Prostate gland (tissue), 2 donors: Measurements from ENCODE around the gene TOM1L2. TPM values are rescaled to one million over a fixed set of nuclear protein-coding genes. Genes with fewer than 3 reads are reported as not detected.
A peak's percentile ranks its signal among the peaks of the same experiment; 100 is the strongest.

Source experiments
- DNase-seq: peaks from one replicate; pipeline ENCODE4 v3.0.0-alpha.2; 2019; ENCODE audit warnings: low spot score
- H3K27ac ChIP-seq, 2 donors: fragments of 200-600 bp; sonication (generic); 2 replicates each; pipeline ENCODE4 v1.5.1; 2017 to 2019
- H3K27me3 ChIP-seq: fragments of 200-600 bp; sonication (generic); replicated peaks from 2 replicates; pipeline ENCODE4 v1.5.1; 2019; ENCODE audit not compliant: insufficient read depth
- H3K36me3 ChIP-seq, 2 donors: fragments of 200-600 bp; sonication (generic); 1 replicate in 1 of 2; 2 replicates in 1 of 2; pipeline versions ENCODE4 v1.5.1 to v1.8.1; 2017 to 2019
- H3K4me1 ChIP-seq: fragments of 200-600 bp; sonication (generic); replicated peaks from 2 replicates; pipeline ENCODE4 v1.5.1; 2019
- H3K4me3 ChIP-seq, 2 donors: fragments of 200-600 bp; sonication (generic); 2 replicates each; pipeline ENCODE4 v1.5.1; 2017 to 2019
- H3K9me3 ChIP-seq: fragments of 200-600 bp; sonication (generic); 2 replicates; pipeline ENCODE4 v1.5.1; 2017
- POLR2A ChIP-seq: fragments of 450-650 bp; IDR thresholded peaks from one replicate; pipeline ENCODE4 v1.6.1; 2016; ENCODE audit warnings: antibody characterized with exemption, mild to moderate bottlenecking
- POLR2AphosphoS5 ChIP-seq: sonication (generic); formaldehyde crosslinking; IDR thresholded peaks from one replicate; pipeline ENCODE4 v1.6.1; 2017; ENCODE audit warnings: antibody characterized with exemption
- WGBS: methylation state at CpG from one replicate; pipeline ENCODE4 v1.1.5; 2018; 5-methylcytosine and 5-hydroxymethylcytosine counted together
- intact Hi-C: fragments of 100-400 bp; cut with DNase I; formaldehyde crosslinking; loops from one replicate; pipeline ENCODE4 v1.14.2; 2022
- total RNA-seq, 2 donors: library from RNA; depleted of rRNA; stranded (reverse); fragments of >200 nt; gene quantifications; one replicate each; pipeline ENCODE4 v1.1.0, GENCODE V29; 2016
- TF ChIP-seq, protein P1 (sequence below), 4 experiments: fragments of 200-600 bp in 2 of 4; fragments of 450-650 bp in 2 of 4; sonication (generic) in 2 of 4; IDR thresholded peaks; 1 replicate in 3 of 4; 2 replicates in 1 of 4; pipeline ENCODE4 v1.5.1; 2016 to 2019; ENCODE audit warnings: antibody characterized with exemption in 4 of 4, mild to moderate bottlenecking in 2 of 4, moderate library complexity in 2 of 4

TOM1L2 gene
- total RNA-seq, 2 donors from 2014 or later = 162 to 185 TPM

DNA sequence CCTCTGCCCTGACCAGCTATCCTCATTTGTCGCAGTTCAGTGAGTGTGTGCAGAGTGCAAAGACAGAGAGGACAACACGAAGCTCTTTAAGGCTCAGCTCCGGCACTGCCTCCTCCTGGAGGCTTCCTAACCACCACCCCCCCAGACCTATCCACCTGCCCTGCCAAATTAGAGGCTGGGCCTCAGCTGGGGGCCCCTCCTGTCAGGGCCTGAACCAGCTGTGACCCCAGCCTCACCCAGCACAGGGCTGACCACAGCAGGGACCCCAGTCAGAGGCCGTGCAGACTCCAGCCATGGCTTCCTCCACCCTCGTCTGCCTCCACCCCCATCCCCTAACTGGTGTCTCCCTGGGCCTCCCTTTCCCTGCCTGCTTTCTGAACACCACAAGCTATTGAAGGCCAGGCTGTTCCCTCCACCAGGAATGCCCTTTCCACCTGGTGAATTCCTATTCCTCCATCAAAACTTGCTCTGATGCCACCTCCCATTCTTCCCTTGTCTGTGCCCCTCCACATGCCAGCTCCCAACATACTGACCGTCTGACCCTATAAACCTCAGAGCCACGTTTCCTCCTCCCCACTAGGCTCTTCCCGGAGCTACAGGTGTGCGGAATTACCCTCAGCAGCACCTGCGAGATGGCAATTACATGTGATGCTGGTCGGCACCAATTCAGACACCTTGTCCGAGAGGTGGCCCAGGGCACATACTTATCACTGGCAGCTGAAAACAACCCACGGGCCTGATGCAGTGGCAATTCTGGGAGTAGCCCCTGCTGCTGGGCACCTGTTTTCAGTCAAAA lies 144.2 kb downstream of the TOM1L2 start:
- TF ChIP-seq, protein P1, sequence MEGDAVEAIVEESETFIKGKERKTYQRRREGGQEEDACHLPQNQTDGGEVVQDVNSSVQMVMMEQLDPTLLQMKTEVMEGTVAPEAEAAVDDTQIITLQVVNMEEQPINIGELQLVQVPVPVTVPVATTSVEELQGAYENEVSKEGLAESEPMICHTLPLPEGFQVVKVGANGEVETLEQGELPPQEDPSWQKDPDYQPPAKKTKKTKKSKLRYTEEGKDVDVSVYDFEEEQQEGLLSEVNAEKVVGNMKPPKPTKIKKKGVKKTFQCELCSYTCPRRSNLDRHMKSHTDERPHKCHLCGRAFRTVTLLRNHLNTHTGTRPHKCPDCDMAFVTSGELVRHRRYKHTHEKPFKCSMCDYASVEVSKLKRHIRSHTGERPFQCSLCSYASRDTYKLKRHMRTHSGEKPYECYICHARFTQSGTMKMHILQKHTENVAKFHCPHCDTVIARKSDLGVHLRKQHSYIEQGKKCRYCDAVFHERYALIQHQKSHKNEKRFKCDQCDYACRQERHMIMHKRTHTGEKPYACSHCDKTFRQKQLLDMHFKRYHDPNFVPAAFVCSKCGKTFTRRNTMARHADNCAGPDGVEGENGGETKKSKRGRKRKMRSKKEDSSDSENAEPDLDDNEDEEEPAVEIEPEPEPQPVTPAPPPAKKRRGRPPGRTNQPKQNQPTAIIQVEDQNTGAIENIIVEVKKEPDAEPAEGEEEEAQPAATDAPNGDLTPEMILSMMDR (IDR thresholded peaks at IDR 0.05) = no peak
- no peak for TF ChIP-seq POLR2A
- peak overlapping the region in 1 of 2 donors; percentile 94 for H3K27ac ChIP-seq
- no peaks in the 10 kb centered on the region for H3K27me3 ChIP-seq
- intact Hi-C loops = no loop called here
- peaks cover 22% of the 10 kb centered on the region for H3K4me1 ChIP-seq
- no peak for DNase-seq
- WGBS = 79% methylated on average over 13 of the region's 13 CpGs
- no peaks in the 10 kb centered on the region for H3K36me3 ChIP-seq
- H3K9me3 ChIP-seq = no peaks in the 10 kb centered on the region
- H3K4me3 ChIP-seq = no peak overlapping the region

DNA sequence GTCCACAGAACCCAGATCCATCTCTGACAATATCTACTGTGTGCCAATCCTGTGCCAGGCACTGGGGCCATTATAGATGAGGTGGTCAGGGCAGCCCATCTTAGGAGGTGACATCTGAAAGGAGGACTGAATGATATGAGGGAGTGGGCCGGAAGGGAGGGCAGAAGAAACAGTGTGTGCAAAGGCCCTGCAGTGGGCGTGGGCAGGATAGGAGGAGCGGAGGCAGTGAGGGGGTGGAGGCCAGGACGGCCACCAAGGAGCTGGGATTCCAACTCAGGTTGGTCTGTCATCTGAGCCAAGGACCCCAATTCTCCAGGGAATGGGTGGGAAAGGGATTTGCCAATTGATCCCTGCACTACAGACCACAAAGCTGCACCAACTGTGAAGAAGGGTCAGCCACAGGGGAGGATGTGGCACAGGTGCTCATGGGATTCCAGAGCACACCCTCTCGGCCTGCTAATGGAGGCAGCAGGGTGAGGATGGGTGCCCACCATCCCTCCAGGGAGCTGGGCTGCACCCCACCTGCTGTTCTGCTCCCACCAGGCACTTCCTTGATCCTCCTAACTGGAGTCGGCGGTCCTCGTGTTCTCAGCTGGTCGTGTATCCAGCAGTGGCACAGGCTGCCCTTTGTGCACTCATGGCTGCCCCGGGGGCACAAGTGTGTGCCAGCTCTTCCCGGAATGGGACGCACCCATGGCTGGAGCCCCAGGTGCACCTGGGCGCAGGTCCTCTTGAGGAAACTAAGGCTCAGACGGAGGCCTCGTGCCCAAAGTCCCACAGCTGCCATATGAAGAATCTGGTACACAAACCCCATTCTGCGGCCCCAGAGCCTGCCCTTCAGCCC lies 145.0 kb downstream of the TOM1L2 start:
- WGBS = 63% methylated on average over 16 of the region's 16 CpGs
- Histone ChIP-seq H3K4me3 (no peak overlapping the region), H3K27me3 (no peaks in the 10 kb centered on the region), H3K9me3 (no peaks in the 10 kb centered on the region), H3K36me3 (no peaks in the 10 kb centered on the region), H3K4me1 (peaks cover 31% of the 10 kb centered on the region), H3K27ac (peak overlapping the region; percentile 94)
- TF ChIP-seq, protein P1 (IDR thresholded peaks at IDR 0.05) = no peak
- no peak for TF ChIP-seq POLR2A
- TF ChIP-seq POLR2AphosphoS5 = no peak
- DNase-seq = no peak
- intact Hi-C loops = no loop called here

DNA sequence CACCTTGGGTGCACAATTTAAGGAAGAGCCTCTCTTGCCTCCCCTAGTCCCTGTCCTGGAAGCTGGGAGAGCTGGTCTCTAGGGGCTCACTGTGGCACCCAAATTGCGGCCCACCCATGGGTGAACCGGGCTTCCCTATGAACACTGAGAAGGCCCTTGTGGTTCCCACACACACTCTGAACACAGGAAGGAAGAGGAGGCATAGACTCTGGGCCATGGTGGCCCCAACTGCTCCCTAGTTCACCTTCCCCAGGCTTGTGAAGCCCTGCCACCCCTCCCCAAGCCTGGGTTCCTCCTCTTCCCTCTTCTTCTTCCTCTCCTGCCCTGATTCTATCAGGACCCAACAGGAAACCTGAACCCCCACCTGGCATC lies 145.9 kb downstream of the TOM1L2 start:
- no peaks in the 10 kb centered on the region for H3K36me3 ChIP-seq
- intact Hi-C loops = no loop called here
- TF ChIP-seq POLR2A = no peak
- TF ChIP-seq, protein P1 (IDR thresholded peaks at IDR 0.05) = no peak
- TF ChIP-seq POLR2AphosphoS5 = no peak
- no peak for DNase-seq
- no peaks in the 10 kb centered on the region for H3K27me3 ChIP-seq
- peaks cover 38% of the 10 kb centered on the region for H3K4me1 ChIP-seq
- H3K9me3 ChIP-seq = no peaks in the 10 kb centered on the region
- H3K27ac ChIP-seq = peak overlapping the region; percentile 94
- WGBS = 88% methylated on average over 2 of the region's 2 CpGs
- H3K4me3 ChIP-seq = no peak overlapping the region

DNA sequence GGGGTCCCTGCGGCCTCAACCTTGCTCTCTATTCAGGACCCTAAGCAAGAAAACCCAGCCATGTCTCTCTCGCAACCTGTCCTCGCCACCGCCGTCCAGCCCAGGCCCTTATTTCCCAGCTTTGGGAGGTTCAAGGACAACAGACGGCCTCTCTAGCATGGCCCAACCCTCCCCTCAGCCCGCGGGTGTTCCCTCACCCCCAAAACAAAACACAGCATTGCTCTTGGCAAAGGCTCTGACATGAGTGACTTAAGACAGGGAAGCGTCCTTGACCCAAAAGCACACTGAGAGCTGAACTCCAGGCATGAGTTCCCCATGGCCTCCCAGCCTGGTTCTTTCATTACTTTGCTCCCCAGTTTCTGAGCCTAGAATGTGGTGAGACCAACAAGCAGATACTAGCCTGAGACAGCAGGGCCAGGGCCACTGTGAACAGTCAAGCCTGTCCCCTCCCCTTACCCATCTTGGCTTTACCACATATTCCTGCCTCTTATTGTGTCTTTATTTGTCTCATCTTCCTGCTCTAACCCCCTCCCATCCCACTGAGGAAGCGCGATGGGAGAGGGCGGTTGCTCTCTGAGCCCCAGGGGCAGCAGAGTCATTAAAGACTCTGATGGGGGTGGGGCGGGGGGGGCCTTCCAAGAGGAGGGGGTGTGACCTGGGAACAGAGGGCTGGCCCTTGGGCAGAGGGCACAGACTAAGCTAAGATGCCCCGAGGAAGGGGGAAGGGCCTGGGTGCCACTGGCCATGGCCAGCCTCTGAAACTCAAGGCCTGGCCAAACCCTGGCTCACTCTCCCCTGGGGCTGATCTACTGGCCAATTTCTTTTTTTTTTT lies 147.2 kb downstream of the TOM1L2 start:
- intact Hi-C loops = no loop called here
- H3K27ac ChIP-seq = peak overlapping the region; percentile 94
- H3K4me3 ChIP-seq = no peak overlapping the region
- H3K4me1 ChIP-seq = peaks cover 48% of the 10 kb centered on the region
- DNase-seq = no peak
- H3K36me3 ChIP-seq = no peaks in the 10 kb centered on the region
- TF ChIP-seq POLR2AphosphoS5 = peak; percentile 4
- TF ChIP-seq POLR2A = no peak
- TF ChIP-seq, protein P1 (IDR thresholded peaks at IDR 0.05) = no peak
- H3K27me3 ChIP-seq = no peaks in the 10 kb centered on the region
- no peaks in the 10 kb centered on the region for H3K9me3 ChIP-seq
- WGBS = 27% methylated on average over 14 of the region's 14 CpGs
